ENCODE results near the gene SELENON.

SELENON gene

GRCh38 chr1:25797939-25798338 lies 2.1 kb upstream of the SELENON start:
- Histone ChIP-seq H3K27me3 (replicated peaks) (no peaks in the 10 kb centered on the region), H3K27ac (no peak overlapping the region), H3K36me3 (replicated peaks) (no peaks in the 10 kb centered on the region), H3K4me3 (ENCODE audit: low read depth, low read length) (no peak overlapping the region)
- in situ Hi-C loops (cut with HindIII; ENCODE audit: low pct_ligation_motif_present, low sequenced_read_pairs) = loop anchor here (25.0 kb wide), 1 partner anchor 186 kb away; the partner anchor contains the start of gene MAN1C1
- no peak for DNase-seq
- TF ChIP-seq, protein P1, sequence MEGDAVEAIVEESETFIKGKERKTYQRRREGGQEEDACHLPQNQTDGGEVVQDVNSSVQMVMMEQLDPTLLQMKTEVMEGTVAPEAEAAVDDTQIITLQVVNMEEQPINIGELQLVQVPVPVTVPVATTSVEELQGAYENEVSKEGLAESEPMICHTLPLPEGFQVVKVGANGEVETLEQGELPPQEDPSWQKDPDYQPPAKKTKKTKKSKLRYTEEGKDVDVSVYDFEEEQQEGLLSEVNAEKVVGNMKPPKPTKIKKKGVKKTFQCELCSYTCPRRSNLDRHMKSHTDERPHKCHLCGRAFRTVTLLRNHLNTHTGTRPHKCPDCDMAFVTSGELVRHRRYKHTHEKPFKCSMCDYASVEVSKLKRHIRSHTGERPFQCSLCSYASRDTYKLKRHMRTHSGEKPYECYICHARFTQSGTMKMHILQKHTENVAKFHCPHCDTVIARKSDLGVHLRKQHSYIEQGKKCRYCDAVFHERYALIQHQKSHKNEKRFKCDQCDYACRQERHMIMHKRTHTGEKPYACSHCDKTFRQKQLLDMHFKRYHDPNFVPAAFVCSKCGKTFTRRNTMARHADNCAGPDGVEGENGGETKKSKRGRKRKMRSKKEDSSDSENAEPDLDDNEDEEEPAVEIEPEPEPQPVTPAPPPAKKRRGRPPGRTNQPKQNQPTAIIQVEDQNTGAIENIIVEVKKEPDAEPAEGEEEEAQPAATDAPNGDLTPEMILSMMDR (IDR thresholded peaks at IDR 0.05; ENCODE audit: low read depth, low read length, missing control alignments) = peak; percentile 73

GRCh38 chr1:25798666-25799351 lies 1.2 kb upstream of the SELENON start:
- Histone ChIP-seq H3K4me3 (ENCODE audit: low read depth, low read length) (no peak overlapping the region), H3K36me3 (replicated peaks) (no peaks in the 10 kb centered on the region), H3K27me3 (replicated peaks) (no peaks in the 10 kb centered on the region), H3K27ac (no peak overlapping the region)
- in situ Hi-C loops (cut with HindIII; ENCODE audit: low pct_ligation_motif_present, low sequenced_read_pairs) = loop anchor here (25.0 kb wide), 1 partner anchor 187 kb away; the partner anchor contains the start of gene MAN1C1
- TF ChIP-seq, protein P1 (IDR thresholded peaks at IDR 0.05; ENCODE audit: low read depth, low read length, missing control alignments) = no peak
- no peak for DNase-seq

DNA sequence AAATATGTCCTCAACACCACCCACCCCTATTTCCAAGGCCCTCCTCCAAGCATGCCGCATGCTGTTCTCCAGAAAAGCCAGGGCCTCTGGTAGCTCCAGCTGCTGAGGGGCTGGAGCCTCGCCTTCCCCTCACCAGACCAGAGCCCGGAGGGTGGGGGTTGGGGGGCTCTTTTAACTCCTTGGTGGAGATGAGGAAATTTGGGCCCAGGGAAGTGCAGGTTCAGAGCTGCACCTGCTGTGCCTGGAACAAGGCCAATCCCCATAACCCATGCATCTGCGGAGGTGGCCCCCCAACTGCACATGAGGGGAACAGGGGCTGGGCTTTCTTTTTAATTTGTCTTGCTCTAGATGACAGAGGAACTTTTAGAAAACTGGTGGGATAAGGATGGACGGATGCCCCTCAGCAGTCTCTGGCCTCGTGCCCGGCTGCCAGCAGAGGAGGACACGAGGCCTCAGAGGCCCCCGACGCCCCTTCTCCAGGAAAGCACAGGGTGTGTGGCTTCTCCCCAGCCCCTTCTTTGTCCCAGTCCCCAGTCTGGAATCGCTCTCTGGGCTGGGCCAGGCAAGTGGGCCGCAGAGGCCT lies 550 bp upstream of the SELENON start:
- TF ChIP-seq, protein P1 (IDR thresholded peaks at IDR 0.05; ENCODE audit: low read depth, low read length, missing control alignments) = no peak
- no peaks in the 10 kb centered on the region for H3K36me3 ChIP-seq (replicated peaks)
- peak overlapping the region; percentile 57 for H3K4me3 ChIP-seq (ENCODE audit: low read depth, low read length)
- H3K27ac ChIP-seq = no peak overlapping the region
- in situ Hi-C loops (cut with HindIII; ENCODE audit: low pct_ligation_motif_present, low sequenced_read_pairs) = loop anchor here (25.0 kb wide), 1 partner anchor 187 kb away; the partner anchor contains the start of gene MAN1C1
- H3K27me3 ChIP-seq (replicated peaks) = no peaks in the 10 kb centered on the region
- DNase-seq = no peak

DNA sequence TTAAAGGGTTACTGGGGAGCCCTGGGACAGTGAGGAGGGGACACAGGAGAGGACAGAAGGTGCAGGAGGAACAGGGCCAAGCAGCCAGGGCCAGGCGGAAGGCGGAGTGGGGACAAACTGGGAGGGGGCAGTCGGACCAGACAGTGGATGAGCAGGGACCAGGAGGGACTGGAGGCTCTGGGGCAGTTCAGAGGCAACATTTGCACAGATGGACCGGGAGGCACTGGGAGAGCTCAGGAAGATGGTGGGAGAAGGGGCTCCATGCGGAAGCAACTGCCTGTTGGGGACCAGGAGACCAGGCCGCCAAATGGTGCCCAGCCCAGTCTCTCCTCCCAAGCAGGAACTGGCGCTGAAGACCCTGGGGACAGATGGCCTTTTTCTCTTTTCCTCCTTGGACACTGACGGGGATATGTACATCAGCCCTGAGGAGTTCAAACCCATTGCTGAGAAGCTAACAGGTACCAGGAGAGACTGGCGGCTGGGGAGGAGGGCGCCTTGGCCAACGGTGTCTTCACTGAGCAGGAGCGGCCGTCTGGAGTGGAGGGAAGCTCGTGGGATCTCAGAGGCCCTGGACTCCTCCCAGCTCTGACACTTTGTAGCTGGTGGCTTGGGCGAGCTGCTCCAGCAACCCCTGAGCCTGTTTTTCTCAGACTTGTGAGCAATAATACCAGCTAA lies 847 bp downstream of the SELENON start:
- TF ChIP-seq, protein P1 (IDR thresholded peaks at IDR 0.05; ENCODE audit: low read depth, low read length, missing control alignments) = no peak
- Histone ChIP-seq H3K27me3 (replicated peaks) (no peaks in the 10 kb centered on the region), H3K36me3 (replicated peaks) (peaks cover 3% of the 10 kb centered on the region), H3K4me3 (ENCODE audit: low read depth, low read length) (peak overlapping the region; percentile 63), H3K27ac (no peak overlapping the region)
- in situ Hi-C loops (cut with HindIII; ENCODE audit: low pct_ligation_motif_present, low sequenced_read_pairs) = no loop called here
- DNase-seq = no peak

- H3K27me3 ChIP-seq (replicated peaks) = no peaks in the 10 kb centered on the region
- peaks cover 3% of the 10 kb centered on the region for H3K36me3 ChIP-seq (replicated peaks)
- in situ Hi-C loops (cut with HindIII; ENCODE audit: low pct_ligation_motif_present, low sequenced_read_pairs) = no loop called here
- no peak overlapping the region for H3K27ac ChIP-seq
- H3K4me3 ChIP-seq (ENCODE audit: low read depth, low read length) = no peak overlapping the region
- TF ChIP-seq, protein P1 (IDR thresholded peaks at IDR 0.05; ENCODE audit: low read depth, low read length, missing control alignments) = no peak
- DNase-seq = no peak
Observed at GRCh38 chr1:25802915-25803314, 2.9 kb downstream of the SELENON start.

All from brain microvascular endothelial cell (primary cell).